ENCODE results near the gene CDK5R2.
"Not testable (repeated sequence)": the region's sequence is repeated elsewhere in the genome, so short reads cannot be mapped to it uniquely, and the experiment has no call there.

The CDK5R2 gene

DNA sequence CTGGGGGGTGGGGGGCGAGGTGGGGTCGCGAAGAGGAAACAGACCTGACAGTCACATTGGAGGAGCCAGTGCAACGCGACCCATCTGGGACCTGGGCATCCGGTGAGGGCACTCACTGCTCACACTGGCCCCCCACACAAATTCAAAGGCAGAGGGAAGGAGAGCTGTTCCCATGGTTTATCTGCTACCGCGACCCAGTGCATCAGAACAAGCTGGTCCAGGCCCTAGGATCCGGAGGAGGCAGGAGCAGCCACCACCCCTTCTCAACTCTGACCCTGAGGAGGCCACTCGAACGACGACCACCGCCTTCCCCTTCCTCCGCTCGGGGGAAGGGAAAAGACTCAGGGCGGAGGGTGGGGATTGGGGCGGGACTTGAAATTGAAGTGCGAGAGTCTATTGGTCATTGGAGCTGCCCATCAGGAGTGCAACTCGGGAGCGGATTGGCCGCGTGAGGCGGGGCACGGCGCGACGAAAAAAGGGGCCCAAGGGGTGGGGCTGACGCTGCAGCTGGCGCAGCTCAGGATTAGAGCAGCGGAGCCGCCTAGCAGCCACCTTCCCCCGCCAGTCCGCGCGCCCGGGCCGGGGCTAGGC, at the start of gene CDK5R2:
Gene CDK5R2 (plus strand): TSS at position 526 of the 591 bp plus-strand sequence. CDS start 155 bp downstream, outside the sequence.
- peak; percentile 90 to 94 for DNase-seq

DNA sequence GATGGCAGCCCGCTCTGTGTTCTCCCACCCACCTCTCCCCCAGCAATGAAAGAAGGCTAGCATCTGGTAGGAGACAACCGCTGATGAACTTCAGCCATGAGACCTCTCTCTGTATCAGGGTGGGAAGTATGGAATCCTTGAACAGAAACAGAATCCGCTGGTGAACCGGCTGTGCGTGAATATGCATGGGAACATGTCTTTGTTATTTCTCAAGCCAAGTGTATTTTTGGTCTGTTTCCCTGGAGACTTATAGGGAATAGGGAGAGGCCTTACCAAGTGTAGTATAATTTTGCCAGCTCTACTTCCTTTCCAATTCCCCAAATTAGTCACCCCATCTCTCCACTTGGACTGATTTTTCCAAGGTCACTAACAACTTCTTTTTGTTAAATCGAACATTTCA, 48.7 kb upstream of the CDK5R2 start:
- no peak for DNase-seq

DNA sequence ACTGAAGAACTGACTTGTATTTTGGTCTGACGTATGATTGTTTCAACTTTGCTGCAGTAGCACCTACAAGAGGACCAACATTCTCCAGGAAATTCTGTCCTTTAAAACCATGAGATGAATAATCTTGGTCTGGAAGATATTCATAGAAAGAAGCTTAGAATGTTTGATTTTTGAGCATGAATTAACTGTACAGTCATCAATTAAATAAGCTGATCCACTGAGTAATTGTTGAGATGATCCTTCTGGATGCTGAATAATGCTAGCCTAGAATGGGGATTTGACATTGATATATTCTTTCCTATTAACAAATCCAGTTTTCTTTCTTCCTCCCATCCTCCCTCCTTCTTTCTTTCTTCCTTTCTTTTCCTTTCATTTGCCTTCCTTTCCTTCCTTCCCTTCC, 39.0 kb upstream of the CDK5R2 start:
- DNase-seq = no peak

DNA sequence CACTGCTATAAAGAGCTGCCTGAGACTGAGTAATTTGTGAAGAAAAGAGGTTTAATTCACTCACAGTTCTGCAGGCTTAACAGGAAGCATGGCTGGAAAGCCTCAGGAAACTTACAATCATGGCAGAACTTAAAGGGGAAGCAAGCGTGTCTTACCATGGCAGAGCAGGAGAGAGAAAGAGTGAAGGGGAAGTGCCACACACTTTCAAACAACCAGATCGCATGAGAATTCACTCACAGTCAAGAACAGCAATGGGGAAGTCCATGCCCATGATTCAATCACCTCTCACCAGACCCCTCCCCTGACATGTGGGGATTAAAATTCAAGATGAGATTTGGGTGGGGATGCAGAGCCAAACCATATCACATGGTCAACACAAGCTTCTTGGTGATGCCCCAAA, 34.7 kb upstream of the CDK5R2 start:
- DNase-seq = no peak

DNA sequence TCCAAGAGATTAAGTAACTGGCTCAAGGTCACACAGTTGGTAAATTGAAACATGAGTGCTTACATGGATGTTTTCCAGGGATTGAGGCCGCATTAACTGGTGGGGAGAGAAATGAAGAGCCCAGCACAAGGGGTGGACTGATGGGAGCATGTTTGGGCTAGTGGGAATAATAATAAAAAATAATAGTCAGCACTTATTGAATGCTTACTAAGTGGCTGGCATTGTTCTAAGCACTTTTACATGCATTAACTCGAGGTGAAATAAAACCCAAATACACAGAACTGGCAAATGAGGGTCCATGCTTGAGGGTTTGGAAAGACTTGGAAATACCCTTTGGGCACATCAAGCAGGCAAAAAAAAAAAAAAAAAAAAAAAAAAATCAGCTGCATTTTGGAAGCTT, 34.0 kb upstream of the CDK5R2 start:
- DNase-seq = no peak

DNA sequence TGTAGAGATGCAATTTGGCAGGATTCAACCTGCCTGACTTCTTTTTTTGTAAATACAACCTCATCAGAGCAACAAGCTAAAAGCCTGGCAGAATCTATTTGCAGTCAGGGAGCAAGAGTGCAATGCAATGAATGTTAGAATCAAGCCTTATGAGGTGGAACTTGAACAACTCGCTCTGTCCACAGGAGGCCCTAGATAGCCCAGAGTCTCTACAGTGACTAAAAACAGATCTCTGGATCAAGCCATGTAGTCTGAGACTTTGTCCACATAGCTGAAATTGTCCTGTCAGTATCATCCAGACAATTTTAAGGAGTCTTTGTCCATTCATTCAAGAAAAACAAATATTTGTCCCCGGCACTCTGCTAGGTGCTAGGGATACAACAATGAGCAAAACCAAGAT, 32.0 kb upstream of the CDK5R2 start:
- DNase-seq = no peak

DNA sequence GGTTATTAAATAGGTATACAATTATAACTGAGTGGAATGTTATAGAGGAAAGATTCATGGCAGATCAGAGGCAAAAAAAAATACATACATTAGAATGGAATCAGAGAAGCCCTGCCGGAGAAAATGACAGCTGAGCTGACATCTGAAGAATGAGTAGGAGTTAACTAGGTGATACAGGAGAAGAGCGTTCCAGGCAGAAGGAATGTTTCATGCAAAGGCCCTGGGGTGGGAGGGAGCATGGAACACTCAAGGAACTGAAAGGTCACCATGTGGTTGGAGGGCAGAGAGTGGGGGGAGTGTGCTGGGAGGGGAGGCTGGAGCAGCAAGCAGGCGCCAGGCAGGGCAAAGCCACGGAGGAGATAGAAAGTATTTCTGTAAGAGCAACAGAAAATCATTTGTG, 31.6 kb upstream of the CDK5R2 start:
- DNase-seq = no peak

DNA sequence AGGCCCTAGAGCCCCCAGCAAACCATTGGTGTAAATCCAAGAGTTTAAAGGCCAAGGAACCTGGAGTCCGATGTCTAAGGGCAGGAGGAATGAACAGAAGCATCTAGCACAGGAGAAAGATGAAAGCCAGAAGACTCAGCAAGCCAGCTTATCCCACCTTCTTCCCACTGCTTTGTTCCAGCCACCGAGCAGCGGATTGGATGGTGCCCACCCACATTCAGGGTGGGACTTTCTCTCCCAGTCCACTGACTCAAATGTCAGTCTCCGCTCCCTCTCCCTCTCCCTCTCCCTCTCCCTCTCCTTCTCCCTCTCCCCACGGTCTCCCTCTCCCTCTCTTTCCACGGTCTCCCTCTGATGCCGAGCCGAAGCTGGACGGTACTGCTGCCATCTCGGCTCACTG, 29.0 kb upstream of the CDK5R2 start:
- not testable (repeated sequence) for DNase-seq

DNA sequence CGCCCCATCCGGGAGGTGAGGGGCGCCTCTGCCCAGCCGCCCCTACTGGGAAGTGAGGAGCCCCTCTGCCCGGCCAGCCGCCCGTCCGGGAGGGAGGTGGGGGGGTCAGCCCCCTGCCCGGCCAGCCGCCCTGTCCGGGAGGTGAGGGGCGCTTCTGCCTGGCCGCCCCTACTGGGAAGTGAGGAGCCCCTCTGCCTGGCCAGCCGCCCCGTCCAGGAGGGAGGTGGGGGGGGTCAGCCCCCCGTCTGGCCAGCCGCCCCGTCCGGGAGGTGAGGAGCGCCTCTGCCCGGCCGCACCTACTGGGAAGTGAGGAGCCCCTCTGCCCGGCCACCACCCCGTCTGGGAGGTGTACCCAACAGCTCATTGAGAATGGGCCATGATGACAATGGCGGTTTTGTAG, 27.7 kb upstream of the CDK5R2 start:
- not testable (repeated sequence) for DNase-seq

DNA sequence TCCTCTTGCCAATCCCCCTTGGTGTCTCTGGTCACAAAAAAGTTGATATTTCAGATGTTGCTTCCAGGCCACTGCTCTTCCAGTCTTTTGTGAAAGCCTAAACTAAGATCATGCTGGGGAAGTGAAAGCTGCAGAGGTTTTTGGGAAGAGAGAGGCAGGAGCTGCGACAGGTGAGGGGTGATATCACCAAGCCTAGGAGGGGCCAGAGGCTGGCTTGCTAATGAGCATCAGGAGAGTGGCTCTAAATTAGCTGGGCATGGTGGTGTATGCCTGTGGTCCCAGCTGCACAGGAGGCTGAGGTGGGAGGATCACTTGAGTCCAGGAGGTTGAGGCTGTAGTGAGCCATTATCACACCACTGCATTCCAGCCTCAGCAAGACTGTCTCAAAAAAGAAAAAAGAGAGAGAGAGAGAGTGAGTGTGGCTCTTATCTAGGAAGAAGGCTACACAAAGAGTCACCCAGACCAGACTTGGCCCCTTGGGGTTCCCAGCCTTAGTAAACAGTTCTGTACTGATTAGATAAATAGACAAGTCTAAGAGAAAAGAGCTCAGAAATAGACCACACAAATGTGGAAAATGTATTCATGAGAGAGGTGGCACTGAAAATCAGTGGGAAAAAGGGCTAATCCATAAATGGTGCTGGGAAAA, 14.6 kb upstream of the CDK5R2 start:
- DNase-seq = no peak

DNA sequence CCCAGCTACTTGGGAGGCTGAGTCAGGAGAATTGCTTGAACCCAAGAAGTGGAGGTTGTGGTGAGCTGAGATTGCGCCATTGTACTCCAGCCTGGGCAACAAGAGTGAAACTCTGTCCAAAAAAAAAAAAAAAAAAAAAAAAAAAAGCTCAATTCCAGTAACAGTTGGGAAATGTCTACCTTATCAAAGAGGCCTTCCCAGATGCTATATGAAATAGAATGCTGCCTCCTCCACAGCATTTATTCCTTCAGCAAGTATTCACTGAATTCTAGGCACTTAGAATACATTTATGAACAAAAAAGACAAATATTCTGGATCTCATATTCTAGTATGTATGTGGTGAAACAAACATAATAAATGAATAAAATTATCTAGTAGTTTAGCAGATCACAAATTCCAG, 12.8 kb upstream of the CDK5R2 start:
- DNase-seq = no peak

DNA sequence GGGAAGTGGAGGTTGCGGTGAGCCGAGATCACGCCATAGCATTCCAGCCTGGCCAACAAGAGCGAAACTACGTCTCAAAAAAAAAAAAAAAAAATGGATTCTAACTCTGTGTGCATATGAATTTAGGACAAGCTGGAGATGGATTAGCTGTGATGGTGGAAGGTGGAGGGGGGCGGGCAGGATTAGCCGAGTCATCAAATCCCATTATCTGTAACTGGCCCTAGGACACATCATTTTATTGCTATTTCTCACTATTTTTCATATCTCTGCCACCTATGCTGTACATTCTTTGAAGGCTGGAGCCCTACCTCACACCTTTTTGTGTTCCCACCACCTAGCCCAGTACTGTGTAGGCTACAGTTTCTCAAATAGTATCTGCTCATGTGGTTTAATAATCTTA, 7.3 kb upstream of the CDK5R2 start:
- no peak for DNase-seq

DNA sequence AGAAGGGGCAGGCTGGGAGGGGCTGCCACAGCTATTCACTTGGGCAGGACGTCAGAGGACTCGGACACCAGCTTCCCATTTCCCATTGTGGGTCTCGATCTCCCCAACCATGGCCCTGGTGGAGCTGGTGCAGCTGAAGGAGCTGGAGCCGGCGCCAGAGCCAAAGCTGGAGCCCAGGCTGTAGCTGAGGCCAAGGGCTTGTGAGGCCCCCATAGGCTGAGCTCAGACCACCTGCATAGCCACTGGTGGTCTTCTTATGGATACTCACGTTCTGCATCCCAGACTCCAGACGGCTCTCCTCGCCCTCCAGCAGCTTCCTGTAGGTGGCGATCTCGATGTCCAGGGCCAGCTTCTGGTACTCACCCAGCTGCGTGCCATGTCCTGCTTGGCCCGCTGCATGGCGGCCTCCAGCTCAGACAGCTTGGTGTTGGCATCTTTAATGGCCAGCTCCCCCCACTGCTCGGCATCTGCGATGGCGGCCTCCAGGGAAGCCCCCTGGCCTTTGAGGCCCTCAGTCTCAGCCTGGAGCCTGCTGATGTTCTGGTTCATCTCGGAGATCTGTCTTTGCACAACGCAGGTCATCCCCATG, 6.0 kb upstream of the CDK5R2 start:
- DNase-seq = no peak

DNA sequence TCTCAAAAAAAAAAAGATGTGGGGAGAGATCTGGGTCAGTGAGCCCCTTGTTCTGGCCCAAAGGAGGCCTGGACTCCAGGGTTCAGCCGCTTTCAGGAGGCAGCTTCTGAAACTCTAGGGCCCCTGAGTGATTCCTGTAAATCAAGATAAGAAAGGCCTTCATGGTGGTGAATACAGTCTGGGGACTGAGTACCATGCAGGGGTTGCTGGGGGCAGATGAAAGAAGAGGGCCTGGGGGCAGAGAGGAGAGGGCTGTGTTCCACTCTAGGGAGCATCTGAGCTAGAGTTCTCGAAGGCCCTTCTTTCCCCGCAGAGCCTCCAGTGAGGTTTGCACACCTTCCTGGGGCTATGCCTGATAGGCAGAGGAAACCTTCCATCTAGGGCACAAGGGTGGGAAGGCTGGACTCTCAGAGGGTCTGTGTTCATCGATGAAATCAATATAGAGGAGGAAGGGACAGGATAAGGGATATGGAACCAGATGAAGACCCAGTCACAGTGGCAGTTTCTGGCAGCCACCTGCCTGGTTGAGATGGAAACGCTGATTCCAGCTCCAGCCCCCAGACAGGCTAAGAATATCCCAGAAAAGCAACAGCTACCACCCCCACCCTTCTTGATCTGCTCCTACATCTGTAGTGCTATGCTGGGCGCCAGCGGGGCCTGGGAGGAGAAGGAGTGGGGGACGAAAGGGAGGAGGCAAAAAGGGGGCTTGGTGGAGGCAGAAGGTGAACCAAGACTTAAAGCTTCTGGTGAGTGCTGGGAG, 4.7 kb upstream of the CDK5R2 start:
- DNase-seq = no peak

DNA sequence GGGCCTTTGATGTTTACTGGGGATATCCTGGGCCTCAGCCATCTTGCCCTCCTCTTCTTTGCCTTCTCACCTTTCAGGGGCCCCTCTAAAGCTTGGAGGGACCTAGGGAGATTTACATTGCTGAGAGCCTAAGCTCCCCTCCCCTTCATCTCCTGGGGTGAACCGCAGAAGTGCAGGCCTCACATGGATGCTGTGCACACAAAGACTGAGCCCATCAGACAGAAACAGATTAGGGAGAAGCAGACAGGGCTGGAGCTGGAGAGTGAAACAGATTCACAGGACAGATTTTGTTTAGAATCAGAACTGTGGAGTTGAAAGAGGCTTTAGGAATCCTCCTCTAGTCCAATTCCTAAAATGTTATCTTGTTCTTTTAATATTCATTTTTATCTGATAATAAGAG, 3.4 kb upstream of the CDK5R2 start:
- no peak for DNase-seq

DNA sequence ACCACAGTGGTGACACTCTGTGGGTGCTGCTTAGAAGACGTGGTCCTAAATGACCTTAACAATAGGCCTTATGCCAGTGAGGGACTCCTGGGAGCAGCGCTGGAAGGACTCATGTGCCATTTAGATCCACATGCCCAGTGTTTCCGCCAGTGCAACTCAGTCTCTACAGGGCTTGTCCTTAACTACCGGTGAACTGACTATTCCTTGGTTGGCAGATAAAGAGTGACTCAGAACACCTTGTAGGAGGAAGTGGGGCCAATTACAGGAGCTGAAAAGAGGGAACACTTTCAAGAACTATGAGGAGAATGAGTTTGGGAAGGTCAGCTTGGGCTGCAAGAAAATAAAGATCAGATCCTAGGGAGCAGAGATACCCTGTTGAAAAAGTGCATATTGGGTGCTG, 1.8 kb upstream of the CDK5R2 start:
- no peak for DNase-seq

DNA sequence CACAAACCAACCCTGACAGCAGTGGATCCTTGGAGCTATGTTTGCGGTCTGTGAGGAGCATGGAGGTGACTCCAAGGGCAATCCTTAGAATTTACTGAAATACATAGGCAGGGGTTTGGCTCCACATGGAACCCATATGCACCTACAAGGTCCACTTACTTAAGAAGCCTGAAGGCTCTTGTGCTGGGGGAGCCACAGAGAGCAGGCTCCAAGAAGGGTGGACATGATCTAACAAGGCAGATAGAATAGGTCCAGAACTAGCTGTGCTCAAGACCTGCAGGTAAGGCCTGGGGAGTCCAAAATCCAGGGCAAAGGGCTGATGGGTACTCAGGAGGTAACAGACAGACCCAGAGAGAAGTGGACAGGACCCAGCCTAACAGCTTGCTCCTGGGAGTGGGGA, 1.2 kb upstream of the CDK5R2 start:
- no peak for DNase-seq

DNA sequence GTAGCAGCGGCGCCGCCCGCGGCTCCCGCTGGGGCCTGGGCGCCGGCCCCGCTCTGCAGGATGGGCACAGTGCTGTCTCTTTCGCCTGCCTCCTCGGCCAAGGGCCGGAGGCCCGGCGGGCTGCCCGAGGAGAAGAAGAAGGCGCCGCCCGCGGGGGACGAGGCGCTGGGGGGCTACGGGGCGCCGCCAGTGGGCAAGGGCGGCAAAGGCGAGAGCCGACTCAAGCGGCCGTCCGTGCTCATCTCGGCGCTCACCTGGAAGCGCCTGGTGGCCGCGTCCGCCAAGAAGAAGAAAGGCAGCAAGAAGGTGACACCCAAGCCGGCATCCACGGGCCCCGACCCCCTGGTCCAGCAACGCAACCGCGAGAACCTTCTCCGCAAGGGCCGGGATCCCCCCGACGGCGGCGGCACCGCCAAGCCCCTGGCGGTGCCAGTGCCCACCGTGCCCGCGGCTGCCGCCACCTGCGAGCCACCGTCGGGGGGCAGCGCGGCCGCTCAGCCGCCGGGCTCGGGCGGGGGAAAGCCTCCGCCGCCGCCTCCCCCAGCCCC, 369 bp downstream of the CDK5R2 start:
- peak in 1 of 2 experiments; percentile 66 for DNase-seq

DNA sequence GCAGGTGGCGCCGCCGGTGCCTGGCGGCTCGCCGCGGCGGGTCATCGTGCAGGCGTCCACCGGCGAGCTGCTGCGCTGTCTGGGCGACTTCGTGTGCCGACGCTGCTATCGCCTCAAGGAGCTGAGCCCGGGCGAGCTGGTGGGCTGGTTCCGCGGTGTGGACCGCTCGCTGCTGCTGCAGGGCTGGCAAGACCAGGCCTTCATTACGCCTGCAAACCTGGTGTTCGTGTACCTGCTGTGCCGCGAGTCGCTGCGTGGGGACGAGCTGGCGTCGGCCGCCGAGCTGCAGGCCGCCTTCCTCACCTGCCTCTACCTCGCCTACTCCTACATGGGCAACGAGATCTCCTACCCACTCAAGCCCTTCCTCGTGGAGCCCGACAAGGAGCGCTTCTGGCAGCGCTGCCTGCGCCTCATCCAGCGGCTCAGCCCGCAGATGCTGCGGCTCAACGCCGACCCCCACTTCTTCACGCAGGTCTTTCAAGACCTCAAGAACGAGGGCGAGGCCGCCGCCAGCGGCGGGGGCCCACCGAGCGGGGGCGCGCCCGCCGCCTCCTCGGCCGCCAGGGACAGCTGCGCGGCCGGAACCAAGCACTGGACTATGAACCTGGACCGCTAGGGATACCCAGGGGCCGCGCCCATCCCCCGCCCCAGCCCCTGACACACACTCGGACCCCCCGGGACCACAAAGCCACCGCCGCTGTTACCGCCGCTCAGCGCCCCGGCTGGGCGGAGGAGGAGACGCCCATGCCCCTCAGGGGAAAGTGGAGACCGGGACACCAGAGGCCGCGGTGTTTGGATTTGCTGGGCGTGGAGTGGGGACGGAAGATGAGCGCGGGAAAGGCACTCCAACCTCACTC, 1.1 kb downstream of the CDK5R2 start:
- peak; percentile 25 to 60 for DNase-seq

DNA sequence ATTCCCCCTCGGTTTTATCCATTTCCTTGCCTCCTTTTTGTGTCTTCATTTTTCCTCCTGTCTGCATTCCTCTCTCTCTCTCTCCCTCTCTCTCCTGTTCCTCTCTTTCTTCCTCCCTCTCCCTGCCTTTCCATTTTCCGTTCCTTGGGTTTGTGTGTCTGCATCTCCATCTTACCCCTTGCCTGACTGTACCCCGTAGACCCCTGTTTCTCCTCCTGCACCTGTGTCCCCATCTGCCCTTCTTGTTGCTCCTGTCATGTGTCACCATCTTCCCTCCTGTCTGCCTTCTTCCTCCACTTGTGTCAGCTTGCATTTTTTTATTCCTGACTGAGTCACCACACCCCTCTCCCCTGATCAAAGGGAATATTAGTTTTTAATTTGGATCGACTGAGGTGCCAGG, 1.8 kb downstream of the CDK5R2 start:
- DNase-seq = no peak

DNA sequence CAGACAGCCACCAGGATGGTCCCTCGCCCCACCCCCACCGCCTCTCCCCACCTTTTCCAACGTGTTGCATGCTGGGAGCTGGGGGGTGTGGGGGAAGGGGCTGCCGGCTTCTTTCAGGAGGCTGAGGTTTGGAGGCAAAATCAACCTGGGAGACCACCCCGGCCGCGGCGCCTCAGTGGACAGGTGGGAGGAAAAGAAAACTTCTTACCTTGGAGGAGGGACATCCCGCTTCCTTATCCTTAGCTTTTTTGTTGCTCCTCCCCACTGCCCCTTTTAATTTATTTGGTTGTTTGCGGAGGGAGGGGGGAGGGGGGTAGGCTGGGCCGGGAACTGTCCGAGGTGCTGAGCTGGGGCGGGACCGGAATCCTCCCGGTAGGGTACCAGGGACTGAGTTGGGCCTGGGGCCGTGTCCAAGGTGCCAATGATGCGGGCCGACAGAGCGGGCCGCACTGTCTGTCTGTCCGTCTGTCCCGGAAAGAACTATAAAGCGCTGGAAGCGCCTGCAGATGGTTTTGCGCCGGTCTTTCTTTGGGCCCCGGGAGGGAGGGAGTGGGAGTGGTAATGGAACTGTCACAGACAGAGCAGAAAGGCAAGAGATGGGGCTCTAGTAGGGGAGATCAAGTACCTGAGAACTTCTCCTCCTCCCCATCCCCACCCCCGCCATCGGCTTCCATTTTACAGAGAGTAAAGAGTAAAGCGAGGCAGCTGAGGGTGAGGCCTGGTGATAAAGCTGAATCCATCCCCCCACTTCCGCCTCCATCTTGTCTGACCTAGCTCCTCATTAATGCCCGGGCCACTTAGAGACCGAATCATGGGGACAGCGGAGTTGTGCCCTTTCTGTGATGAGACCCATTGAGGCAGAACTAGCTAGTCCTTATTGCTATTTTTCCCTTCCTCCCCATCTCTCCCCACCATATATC, 2.4 kb downstream of the CDK5R2 start:
- DNase-seq = peak; percentile 42 to 56
